Measurements from ENCODE around the gene PI4KA.
"Not testable (repeated sequence)": the region's sequence is repeated elsewhere in the genome, so short reads cannot be mapped to it uniquely, and the experiment has no call there.

Gene PI4KA

GRCh38 chr22:20701680-20702136, 156.9 kb downstream of the PI4KA start:
- POLR2A ChIA-PET; DNase-seq (ENCODE audit: low read depth, low spot score): not testable (repeated sequence)
- H3K4me3 ChIP-seq (ENCODE audit: low read depth, low read length), result peak overlapping the region; percentile 13
- CTCF ChIA-PET, result interaction anchor here (1.3 to 2.0 kb wide), 5 partner anchors 15 to 245 kb away, joined by 3 to 4 read pairs (median 3); no protein-coding TSS in a partner anchor

- CTCF ChIA-PET, result interaction anchor here (1.3 to 2.0 kb wide), 5 partner anchors 14 to 244 kb away, joined by 3 to 4 read pairs (median 3); no protein-coding TSS in a partner anchor
- POLR2A ChIA-PET; H3K4me3 ChIP-seq (ENCODE audit: low read depth, low read length); DNase-seq (ENCODE audit: low read depth, low spot score): not testable (repeated sequence)
Measured at GRCh38 chr22:20700347-20700746, 158.3 kb downstream of the PI4KA start.

- CTCF ChIA-PET, result interaction anchor here (1.8 kb wide), 1 partner anchor 137 kb away, joined by 3 read pairs; no protein-coding TSS in a partner anchor
- DNase-seq (ENCODE audit: low read depth, low spot score); H3K4me3 ChIP-seq (ENCODE audit: low read depth, low read length); POLR2A ChIA-PET: not testable (repeated sequence)
Measured at GRCh38 chr22:20699856-20700255, 158.8 kb downstream of the PI4KA start.

GRCh38 chr22:20697481-20698113, 161.0 kb downstream of the PI4KA start:
- H3K4me3 ChIP-seq (ENCODE audit: low read depth, low read length); POLR2A ChIA-PET: not testable (repeated sequence)
- CTCF ChIA-PET, result interaction anchor here (1.0 kb wide), 1 partner anchor 129 kb away, joined by 3 read pairs; no protein-coding TSS in a partner anchor
- peak; percentile 63 for TF ChIP-seq CTCF (IDR thresholded peaks at IDR 0.05; ENCODE audit: insufficient read depth, low read length, missing control alignments)
- peak; percentile 14 for DNase-seq (ENCODE audit: low read depth, low spot score)

- DNase-seq (ENCODE audit: low read depth, low spot score); H3K4me3 ChIP-seq (ENCODE audit: low read depth, low read length); POLR2A ChIA-PET; CTCF ChIA-PET: not testable (repeated sequence)
Measured at GRCh38 chr22:20696056-20696455, 162.6 kb downstream of the PI4KA start.

GRCh38 chr22:20695205-20695604, 163.4 kb downstream of the PI4KA start:
- DNase-seq (ENCODE audit: low read depth, low spot score); POLR2A ChIA-PET; CTCF ChIA-PET; H3K4me3 ChIP-seq (ENCODE audit: low read depth, low read length): not testable (repeated sequence)

GRCh38 chr22:20694256-20694655, 164.4 kb downstream of the PI4KA start:
- DNase-seq (ENCODE audit: low read depth, low spot score); H3K4me3 ChIP-seq (ENCODE audit: low read depth, low read length); POLR2A ChIA-PET; CTCF ChIA-PET: not testable (repeated sequence)

- DNase-seq (ENCODE audit: low read depth, low spot score); POLR2A ChIA-PET; CTCF ChIA-PET; H3K4me3 ChIP-seq (ENCODE audit: low read depth, low read length): not testable (repeated sequence)
Measured at GRCh38 chr22:20692926-20693325, 165.7 kb downstream of the PI4KA start.

- CTCF ChIA-PET; H3K4me3 ChIP-seq (ENCODE audit: low read depth, low read length); POLR2A ChIA-PET; DNase-seq (ENCODE audit: low read depth, low spot score): not testable (repeated sequence)
Measured at GRCh38 chr22:20690586-20691317, 167.9 kb downstream of the PI4KA start.

- H3K4me3 ChIP-seq (ENCODE audit: low read depth, low read length); DNase-seq (ENCODE audit: low read depth, low spot score); POLR2A ChIA-PET: not testable (repeated sequence)
- CTCF ChIA-PET, result interaction anchor here (0.6 kb wide), 2 partner anchors 82 to 119 kb away, joined by 3 read pairs; no protein-coding TSS in a partner anchor
Measured at GRCh38 chr22:20687356-20688172, 171.0 kb downstream of the PI4KA start.

GRCh38 chr22:20685764-20686163, 172.8 kb downstream of the PI4KA start:
- POLR2A ChIA-PET; H3K4me3 ChIP-seq (ENCODE audit: low read depth, low read length); DNase-seq (ENCODE audit: low read depth, low spot score): not testable (repeated sequence)
- CTCF ChIA-PET, result interaction anchor here (1.1 kb wide), 1 partner anchor 15 kb away, joined by 3 read pairs; no protein-coding TSS in a partner anchor

GRCh38 chr22:20678792-20679435, 179.7 kb downstream of the PI4KA start:
- POLR2A ChIA-PET; DNase-seq (ENCODE audit: low read depth, low spot score); H3K4me3 ChIP-seq (ENCODE audit: low read depth, low read length); CTCF ChIA-PET: not testable (repeated sequence)
